Lower leg skin (tissue), 4 donors: ENCODE data around the gene TRAK1. TPM values are rescaled to one million over a fixed set of nuclear protein-coding genes. Genes with fewer than 3 reads are reported as not detected.

ENCODE experiments used
- DNase-seq, 2 donors: peaks; one replicate each; pipeline ENCODE4 v3.0.0-alpha.2; 2019; ENCODE audit warnings: low spot score in 2 of 2
- H3K4me3 ChIP-seq: fragments of 200-600 bp; sonication (generic); 2 replicates; pipeline ENCODE4 v1.5.1; 2017; ENCODE audit warnings: mild to moderate bottlenecking, low read depth; ENCODE audit not compliant: poor library complexity, severe bottlenecking
- POLR2A ChIP-seq, 2 donors: fragments of 450-650 bp; IDR thresholded peaks; one replicate each; pipeline ENCODE4 v1.6.1; 2016 to 2017; ENCODE audit warnings: antibody characterized with exemption in 2 of 2, mild to moderate bottlenecking in 1 of 2, moderate library complexity in 1 of 2
- WGBS, 2 donors: methylation state at CpG; one replicate each; pipeline ENCODE4 v1.1.5; 2018; 5-methylcytosine and 5-hydroxymethylcytosine counted together
- intact Hi-C: fragments of 100-400 bp; cut with DNase I; formaldehyde crosslinking; loops from one replicate; pipeline ENCODE4 v1.15.0; 2023; ENCODE audit warnings: low total_unique reads
- total RNA-seq, 4 donors: library from RNA; depleted of rRNA; stranded (reverse); fragments of >200 nt; gene quantifications; one replicate each; pipeline ENCODE4 v1.1.0, GENCODE V29; 2016
- TF ChIP-seq, protein P1 (sequence below), 3 donors: fragments of 450-650 bp; IDR thresholded peaks; one replicate each; pipeline ENCODE4 v1.5.1; 2016; ENCODE audit warnings: antibody characterized with exemption in 3 of 3, mild to moderate bottlenecking in 3 of 3, moderate library complexity in 2 of 3

The TRAK1 gene
- total RNA-seq, 4 donors from 2014 or later = 69.0 to 96.3 (median 84.9) TPM

DNA sequence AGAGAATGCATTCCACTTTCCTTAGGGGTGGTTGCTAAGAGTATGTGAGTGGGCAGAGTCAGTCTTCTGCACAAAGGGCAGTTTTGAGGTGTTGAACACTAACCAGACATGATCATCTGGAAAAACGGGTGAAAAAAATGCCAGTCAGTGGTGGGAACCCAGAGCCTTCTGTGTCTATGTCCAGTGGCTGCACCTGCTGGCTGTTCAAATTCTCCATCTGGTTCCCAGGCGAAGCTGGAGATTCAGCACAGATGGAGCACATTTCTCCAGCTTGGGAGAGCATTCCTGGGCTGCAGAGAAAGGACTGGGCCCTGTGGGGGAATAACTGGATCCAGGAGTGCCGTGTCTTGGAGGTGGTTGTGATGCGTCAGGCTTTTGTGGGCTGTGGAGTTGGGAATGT is 74.1 kb downstream of the TRAK1 start:
- intact Hi-C loops = no loop called here
- no peak overlapping the region for H3K4me3 ChIP-seq
- 79 to 83% methylated on average over 4 of the region's 4 CpGs for WGBS, 2 donors
- no peak for DNase-seq
- TF ChIP-seq, protein P1, sequence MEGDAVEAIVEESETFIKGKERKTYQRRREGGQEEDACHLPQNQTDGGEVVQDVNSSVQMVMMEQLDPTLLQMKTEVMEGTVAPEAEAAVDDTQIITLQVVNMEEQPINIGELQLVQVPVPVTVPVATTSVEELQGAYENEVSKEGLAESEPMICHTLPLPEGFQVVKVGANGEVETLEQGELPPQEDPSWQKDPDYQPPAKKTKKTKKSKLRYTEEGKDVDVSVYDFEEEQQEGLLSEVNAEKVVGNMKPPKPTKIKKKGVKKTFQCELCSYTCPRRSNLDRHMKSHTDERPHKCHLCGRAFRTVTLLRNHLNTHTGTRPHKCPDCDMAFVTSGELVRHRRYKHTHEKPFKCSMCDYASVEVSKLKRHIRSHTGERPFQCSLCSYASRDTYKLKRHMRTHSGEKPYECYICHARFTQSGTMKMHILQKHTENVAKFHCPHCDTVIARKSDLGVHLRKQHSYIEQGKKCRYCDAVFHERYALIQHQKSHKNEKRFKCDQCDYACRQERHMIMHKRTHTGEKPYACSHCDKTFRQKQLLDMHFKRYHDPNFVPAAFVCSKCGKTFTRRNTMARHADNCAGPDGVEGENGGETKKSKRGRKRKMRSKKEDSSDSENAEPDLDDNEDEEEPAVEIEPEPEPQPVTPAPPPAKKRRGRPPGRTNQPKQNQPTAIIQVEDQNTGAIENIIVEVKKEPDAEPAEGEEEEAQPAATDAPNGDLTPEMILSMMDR (IDR thresholded peaks at IDR 0.05) = no peak
- no peak for TF ChIP-seq POLR2A (IDR thresholded peaks at IDR 0.05)

GRCh38 chr3:42166214-42166613 is 75.1 kb downstream of the TRAK1 start:
- 65% methylated on average over 3 of the region's 3 CpGs for WGBS, 2 donors
- no peak for DNase-seq
- intact Hi-C loops = no loop called here
- no peak overlapping the region for H3K4me3 ChIP-seq
- TF ChIP-seq, protein P1 (IDR thresholded peaks at IDR 0.05) = no peak
- TF ChIP-seq POLR2A (IDR thresholded peaks at IDR 0.05) = no peak

DNA sequence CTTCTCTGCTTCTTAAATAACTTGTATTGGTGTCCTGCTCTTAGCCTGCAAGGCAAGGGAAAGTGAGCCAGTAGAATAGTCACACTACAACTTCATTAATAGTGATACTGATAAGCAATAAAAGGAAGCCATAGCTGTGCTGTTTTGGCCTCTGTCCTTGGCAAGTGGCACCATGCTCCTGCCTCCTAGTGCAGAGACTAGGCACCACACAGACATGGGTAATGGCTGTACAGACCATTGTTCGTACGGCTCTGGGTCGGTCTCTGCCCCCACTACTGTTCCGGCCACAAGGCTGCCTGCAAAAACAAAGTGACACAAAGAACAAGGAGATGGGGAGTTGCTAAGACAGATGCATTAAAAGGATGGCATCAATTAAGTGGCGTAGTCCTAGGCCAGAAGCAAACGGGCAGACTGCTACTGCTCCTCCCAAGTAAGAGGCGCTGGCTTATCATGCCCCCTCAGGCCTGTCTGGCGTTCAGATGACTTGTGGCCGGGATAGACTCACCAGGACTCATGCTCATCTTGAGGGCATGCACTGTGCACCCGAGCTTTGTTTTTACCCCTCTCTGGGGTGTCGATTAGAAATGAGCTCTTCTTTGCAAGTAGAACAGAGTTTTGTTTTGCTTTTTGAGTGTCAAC is 75.6 kb downstream of the TRAK1 start:
- DNase-seq = peak in 1 of 2 donors; percentile 62
- TF ChIP-seq, protein P1 (IDR thresholded peaks at IDR 0.05) = no peak
- no peak overlapping the region for H3K4me3 ChIP-seq
- intact Hi-C loops = no loop called here
- WGBS, 2 donors = 85 to 91% methylated on average over 11 of the region's 11 CpGs

GRCh38 chr3:42169579-42170120 is 78.5 kb downstream of the TRAK1 start:
- no peak overlapping the region for H3K4me3 ChIP-seq
- no peak for DNase-seq
- TF ChIP-seq POLR2A (IDR thresholded peaks at IDR 0.05) = no peak
- TF ChIP-seq, protein P1 (IDR thresholded peaks at IDR 0.05) = no peak
- WGBS, 2 donors = 59 to 74% methylated on average over 7 of the region's 7 CpGs
- intact Hi-C loops = no loop called here

DNA sequence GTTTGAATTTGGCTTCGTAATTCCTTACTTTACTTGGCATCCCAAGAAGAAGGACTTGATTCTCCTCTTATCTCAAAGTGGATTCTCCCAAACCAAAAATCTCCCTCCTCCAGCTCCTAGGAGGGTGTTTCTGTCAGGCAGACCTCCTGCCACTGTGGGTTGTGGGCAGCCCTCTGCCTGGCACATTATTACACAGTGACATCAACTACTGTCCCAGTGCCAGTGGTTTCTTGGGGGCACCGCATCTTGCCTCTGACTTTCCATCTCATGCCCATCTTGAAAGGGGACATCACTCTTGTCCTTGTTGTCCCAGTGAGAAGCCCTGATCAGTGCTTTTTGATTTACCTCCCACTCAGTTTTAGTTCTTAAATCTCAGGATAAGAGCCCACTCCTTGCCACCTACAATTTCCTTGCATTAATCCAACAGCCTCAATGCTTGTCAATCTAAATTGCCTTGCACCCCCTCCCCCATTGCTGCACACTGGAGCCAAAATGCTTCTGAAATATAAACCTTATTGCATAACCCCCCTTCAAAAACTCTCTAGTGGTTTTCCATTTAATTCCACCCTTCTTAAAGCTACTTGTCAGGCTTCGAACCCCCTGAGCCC is 81.0 kb downstream of the TRAK1 start:
- intact Hi-C loops = no loop called here
- H3K4me3 ChIP-seq = no peak overlapping the region
- DNase-seq = no peak
- WGBS, 2 donors = 78 to 82% methylated on average over 3 of the region's 3 CpGs
- TF ChIP-seq POLR2A (IDR thresholded peaks at IDR 0.05) = no peak
- TF ChIP-seq, protein P1 (IDR thresholded peaks at IDR 0.05) = no peak
